ENCODE measurements around the gene OGA.

DNA sequence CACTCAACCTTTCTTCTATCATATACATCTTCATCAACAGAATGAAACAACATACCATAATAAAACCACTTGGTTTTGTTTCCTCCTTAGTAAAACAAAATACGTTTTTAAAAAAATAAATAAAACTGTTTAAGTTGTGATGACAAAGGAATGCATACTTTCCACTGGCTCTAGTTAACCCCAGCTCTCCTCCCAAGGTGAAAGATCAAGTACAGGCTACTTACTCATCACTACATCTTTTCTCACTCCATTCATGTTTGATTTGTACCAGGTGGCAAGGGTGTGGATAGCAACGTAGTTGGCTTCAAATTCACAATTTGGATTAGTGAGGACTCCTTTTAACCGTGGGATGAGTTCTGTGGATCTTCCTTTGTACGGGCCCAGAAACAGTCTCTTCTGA lies 14.7 kb downstream of the OGA start:
- no peak for TF ChIP-seq POLR2A (IDR thresholded peaks at IDR 0.05; ENCODE audit: low read depth, low read length)
- TF ChIP-seq, protein P1, sequence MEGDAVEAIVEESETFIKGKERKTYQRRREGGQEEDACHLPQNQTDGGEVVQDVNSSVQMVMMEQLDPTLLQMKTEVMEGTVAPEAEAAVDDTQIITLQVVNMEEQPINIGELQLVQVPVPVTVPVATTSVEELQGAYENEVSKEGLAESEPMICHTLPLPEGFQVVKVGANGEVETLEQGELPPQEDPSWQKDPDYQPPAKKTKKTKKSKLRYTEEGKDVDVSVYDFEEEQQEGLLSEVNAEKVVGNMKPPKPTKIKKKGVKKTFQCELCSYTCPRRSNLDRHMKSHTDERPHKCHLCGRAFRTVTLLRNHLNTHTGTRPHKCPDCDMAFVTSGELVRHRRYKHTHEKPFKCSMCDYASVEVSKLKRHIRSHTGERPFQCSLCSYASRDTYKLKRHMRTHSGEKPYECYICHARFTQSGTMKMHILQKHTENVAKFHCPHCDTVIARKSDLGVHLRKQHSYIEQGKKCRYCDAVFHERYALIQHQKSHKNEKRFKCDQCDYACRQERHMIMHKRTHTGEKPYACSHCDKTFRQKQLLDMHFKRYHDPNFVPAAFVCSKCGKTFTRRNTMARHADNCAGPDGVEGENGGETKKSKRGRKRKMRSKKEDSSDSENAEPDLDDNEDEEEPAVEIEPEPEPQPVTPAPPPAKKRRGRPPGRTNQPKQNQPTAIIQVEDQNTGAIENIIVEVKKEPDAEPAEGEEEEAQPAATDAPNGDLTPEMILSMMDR (IDR thresholded peaks at IDR 0.05; ENCODE audit: extremely low read depth in 1 of 2, insufficient read depth in 1 of 2, low read depth in 1 of 2, low read length in 2 of 2): no peak
- no peak for TF ChIP-seq POLR2AphosphoS5 (IDR thresholded peaks at IDR 0.05; ENCODE audit: insufficient read depth, low read depth, low read length)
- no peak for TF ChIP-seq EZH2 (IDR thresholded peaks at IDR 0.05; ENCODE audit: borderline replicate concordance, low read depth, low read length, severe bottlenecking)
